ENCODE results near the gene OOSP4A.

The OOSP4A gene

DNA sequence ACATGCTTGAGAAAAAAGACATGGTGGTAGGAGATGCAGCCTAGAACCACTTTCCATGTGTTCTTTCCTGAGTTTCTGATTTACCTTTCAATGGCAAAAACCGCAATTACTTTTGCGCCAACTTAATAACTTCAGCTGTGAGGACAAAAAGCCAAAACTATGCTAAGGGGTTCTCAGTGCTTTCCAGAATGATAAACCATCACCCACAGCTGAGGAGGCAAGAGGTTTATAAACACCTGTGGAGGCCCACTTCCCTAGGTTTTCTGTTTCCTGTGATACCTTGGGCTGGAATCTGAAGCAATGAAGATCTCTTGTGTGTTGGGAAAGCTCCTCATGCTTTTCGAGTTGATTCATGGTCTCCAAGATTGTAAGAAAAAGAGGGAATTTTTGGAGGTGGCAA is at the start of gene OOSP4A:
Gene OOSP4A (plus strand): TSS at position 301 of the 400 bp plus-strand sequence. CDS start 0 bp downstream, at position 301.
- H3K4me3 ChIP-seq (ENCODE audit: low read depth, low read length): no peak within 1 kb of the TSS
- TF ChIP-seq, protein P1, sequence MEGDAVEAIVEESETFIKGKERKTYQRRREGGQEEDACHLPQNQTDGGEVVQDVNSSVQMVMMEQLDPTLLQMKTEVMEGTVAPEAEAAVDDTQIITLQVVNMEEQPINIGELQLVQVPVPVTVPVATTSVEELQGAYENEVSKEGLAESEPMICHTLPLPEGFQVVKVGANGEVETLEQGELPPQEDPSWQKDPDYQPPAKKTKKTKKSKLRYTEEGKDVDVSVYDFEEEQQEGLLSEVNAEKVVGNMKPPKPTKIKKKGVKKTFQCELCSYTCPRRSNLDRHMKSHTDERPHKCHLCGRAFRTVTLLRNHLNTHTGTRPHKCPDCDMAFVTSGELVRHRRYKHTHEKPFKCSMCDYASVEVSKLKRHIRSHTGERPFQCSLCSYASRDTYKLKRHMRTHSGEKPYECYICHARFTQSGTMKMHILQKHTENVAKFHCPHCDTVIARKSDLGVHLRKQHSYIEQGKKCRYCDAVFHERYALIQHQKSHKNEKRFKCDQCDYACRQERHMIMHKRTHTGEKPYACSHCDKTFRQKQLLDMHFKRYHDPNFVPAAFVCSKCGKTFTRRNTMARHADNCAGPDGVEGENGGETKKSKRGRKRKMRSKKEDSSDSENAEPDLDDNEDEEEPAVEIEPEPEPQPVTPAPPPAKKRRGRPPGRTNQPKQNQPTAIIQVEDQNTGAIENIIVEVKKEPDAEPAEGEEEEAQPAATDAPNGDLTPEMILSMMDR (IDR thresholded peaks at IDR 0.05; ENCODE audit: low read depth, low read length): no peak

DNA sequence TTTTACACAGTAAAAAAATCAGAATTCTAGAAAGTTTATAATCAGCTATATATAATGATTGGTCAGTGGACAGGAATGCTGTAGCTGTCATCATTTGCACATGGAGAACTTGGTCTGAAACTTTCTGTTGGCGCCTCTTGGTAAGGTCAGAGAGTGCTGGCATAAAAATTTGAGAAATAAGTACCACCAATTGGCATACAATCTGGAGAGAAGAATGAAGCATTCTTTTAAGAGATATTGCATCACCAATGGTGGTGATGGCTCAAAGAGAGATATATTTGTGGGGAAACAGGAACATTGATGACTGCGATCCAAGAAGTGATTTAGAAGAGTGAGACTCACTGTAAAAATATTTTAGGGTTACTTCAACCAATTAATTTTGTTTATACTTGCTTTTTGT is 45.4 kb upstream of the OOSP4A start:
- TF ChIP-seq, protein P1 (IDR thresholded peaks at IDR 0.05; ENCODE audit: low read depth, low read length): no peak

DNA sequence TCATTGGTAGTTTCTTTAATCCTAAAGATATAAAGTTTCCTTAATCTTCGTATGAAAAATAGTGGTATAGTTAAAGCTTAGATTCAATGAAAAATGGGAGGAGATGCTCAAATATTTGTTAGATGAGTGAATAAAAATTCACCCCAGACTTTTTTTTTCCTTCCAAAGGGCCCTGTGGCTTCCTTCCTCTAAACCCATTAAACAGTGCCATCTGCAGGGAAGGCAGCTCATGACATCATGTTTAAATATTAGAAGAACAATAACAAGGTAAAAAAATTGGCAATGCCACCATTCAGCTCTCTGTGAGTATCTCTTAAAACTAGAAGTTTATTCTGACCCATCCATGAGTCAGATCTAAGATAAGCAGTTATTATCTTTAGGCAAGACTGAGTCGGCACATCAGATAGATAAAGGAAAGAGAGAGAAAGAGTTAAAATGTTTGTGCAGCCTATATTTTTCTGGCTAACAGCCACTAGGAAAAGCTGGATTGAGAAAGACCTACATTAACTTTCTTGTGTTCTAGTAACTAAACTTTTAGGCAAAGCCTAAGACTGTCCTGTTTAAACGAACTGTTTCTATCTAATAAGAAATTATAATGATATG is 44.7 kb upstream of the OOSP4A start:
- no peak overlapping the region for H3K4me3 ChIP-seq (ENCODE audit: low read depth, low read length)
- TF ChIP-seq, protein P1 (IDR thresholded peaks at IDR 0.05; ENCODE audit: low read depth, low read length): no peak

More for the DNA sequence above, 45.4 kb upstream of the OOSP4A start:
- no peak overlapping the region for H3K4me3 ChIP-seq (ENCODE audit: low read depth, low read length)

DNA sequence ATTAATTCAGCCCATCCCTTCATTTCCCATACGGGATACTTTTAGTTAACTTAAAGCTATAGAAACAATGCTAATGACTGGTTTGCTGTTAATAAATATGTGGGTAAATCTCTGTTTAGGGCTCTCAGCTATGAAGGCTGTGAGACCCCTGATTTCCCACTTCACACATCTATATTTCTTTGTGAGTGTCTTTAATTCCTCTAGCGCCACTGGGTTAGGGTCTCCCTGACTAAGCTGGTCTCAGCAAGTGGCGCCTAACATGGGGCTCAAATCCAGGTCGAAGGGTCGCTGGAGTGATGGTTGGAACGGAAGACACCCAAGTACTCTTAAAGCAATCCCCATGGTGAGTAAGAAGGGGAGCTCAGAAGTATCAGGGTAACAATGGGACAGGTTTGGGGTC is 40.0 kb upstream of the OOSP4A start:
- no peak overlapping the region for H3K4me3 ChIP-seq (ENCODE audit: low read depth, low read length)
- TF ChIP-seq, protein P1 (IDR thresholded peaks at IDR 0.05; ENCODE audit: low read depth, low read length): no peak

DNA sequence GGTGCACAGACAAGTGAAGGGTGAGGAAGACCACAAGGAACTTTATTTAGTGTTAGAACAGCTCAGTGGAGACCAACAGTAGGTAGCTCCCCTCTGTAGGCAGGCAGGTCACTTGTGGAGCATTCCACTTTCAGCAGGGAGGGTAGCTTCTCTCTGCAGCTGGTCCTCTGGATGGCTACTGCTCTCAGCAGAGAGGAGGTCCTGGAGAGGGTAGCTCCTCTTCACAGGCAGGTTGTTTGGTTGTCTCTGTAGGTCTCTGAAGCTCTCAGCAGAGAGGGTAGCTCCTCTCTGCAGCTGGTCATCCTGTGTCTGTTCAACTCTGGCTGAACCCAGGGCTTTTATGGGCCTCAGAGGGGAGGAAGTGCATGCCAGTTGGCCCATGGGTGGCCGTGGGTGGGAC is 32.1 kb upstream of the OOSP4A start:
- no peak overlapping the region for H3K4me3 ChIP-seq (ENCODE audit: low read depth, low read length)
- TF ChIP-seq, protein P1 (IDR thresholded peaks at IDR 0.05; ENCODE audit: low read depth, low read length): no peak

DNA sequence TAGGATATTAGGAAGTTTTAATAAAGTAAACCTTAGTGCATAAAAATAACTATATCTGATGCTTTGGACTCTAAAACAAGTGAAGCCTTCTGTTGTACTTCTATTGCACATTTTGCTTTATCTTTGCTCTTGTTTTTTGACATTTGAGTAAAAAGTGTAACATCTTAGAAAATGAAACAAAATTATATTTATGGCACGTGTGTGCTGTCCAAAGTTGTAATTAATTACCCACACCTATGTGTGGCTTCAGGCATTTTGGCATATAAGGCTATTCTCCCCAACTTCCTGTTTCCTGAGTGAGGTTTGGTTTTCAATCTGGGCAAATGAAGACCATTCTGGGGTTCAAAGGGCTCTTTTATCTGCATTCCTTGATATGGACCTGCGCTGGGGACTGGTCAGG is 25.7 kb upstream of the OOSP4A start, which contains the start of gene OOSP1:
Gene OOSP1 (plus strand): TSS at position 301 of the 400 bp plus-strand sequence. CDS start 23 bp downstream, at position 324.
- TF ChIP-seq, protein P1 (IDR thresholded peaks at IDR 0.05; ENCODE audit: low read depth, low read length): no peak
- no peak within 1 kb of the TSS for H3K4me3 ChIP-seq (ENCODE audit: low read depth, low read length)

DNA sequence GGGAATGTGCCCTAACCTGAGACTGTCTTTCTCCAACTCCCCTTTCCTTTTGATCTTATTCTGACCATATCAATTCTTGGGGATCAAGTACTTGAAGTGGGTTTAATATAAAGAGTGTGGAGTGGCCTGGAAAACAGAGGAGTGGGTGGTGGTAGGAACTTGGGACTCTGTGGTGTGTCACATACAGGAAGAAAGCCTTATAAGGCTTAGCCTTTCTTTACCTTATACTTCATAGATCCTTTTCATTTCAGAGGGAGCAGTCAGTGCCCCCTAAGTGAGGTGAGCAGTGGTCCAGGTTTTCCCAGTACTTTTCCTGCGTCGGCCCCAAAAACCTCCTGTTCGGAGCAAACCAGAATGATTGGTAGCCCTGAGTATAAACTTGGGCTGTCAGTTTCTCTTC is 25.1 kb upstream of the OOSP4A start:
- TF ChIP-seq, protein P1 (IDR thresholded peaks at IDR 0.05; ENCODE audit: low read depth, low read length): no peak
- no peak overlapping the region for H3K4me3 ChIP-seq (ENCODE audit: low read depth, low read length)

All from WI38 (cell line).